Tibial artery (tissue), 4 donors: ENCODE results near the gene CFAP251.
"Not testable (repeated sequence)": the region's sequence is repeated elsewhere in the genome, so short reads cannot be mapped to it uniquely, and the experiment has no call there.

ENCODE experiments used
- DNase-seq, 2 donors: peaks; one replicate each; pipeline ENCODE4 v3.0.0-alpha.2; 2019
- H3K27ac ChIP-seq, 2 donors: fragments of 200-600 bp; sonication (generic) in 1 of 2; 1 replicate in 1 of 2; 2 replicates in 1 of 2; pipeline ENCODE4 v1.5.1; 2018 to 2019; ENCODE audit warnings: mild to moderate bottlenecking in 1 of 2
- H3K27me3 ChIP-seq, 2 donors: fragments of 200-600 bp; sonication (generic) in 1 of 2; one replicate each; pipeline versions ENCODE4 v1.5.1 to v1.6.0; 2016 to 2019
- H3K36me3 ChIP-seq, 3 donors: fragments of 200-600 bp; sonication (generic) in 2 of 3; one replicate each; pipeline ENCODE4 v1.5.1; 2016 to 2019; ENCODE audit warnings: mild to moderate bottlenecking in 2 of 3
- H3K4me1 ChIP-seq, 4 donors: fragments of 200-600 bp; sonication (generic) in 2 of 4; 1 replicate in 3 of 4; 2 replicates in 1 of 4; pipeline ENCODE4 v1.5.1; 2016 to 2019
- H3K4me3 ChIP-seq, 2 donors: fragments of 200-600 bp; sonication (generic) in 1 of 2; 1 replicate in 1 of 2; 2 replicates in 1 of 2; pipeline ENCODE4 v1.5.1; 2018 to 2019; ENCODE audit warnings: mild to moderate bottlenecking in 2 of 2
- H3K9me3 ChIP-seq, 3 donors: fragments of 200-600 bp; sonication (generic) in 1 of 3; one replicate each; pipeline ENCODE4 v1.5.1; 2016 to 2019
- intact Hi-C: fragments of 100-400 bp; cut with DNase I; formaldehyde crosslinking; loops from one replicate; pipeline ENCODE4 v1.15.0; 2023; ENCODE audit warnings: low total_unique reads
- TF ChIP-seq, protein P1 (sequence below), 2 experiments: fragments of 200-600 bp in 1 of 2; fragments of 450-650 bp in 1 of 2; IDR thresholded peaks; one replicate each; pipeline ENCODE4 v1.5.1; 2017 to 2019; ENCODE audit warnings: antibody characterized with exemption in 2 of 2, mild to moderate bottlenecking in 1 of 2, moderate library complexity in 1 of 2

CFAP251 gene

DNA sequence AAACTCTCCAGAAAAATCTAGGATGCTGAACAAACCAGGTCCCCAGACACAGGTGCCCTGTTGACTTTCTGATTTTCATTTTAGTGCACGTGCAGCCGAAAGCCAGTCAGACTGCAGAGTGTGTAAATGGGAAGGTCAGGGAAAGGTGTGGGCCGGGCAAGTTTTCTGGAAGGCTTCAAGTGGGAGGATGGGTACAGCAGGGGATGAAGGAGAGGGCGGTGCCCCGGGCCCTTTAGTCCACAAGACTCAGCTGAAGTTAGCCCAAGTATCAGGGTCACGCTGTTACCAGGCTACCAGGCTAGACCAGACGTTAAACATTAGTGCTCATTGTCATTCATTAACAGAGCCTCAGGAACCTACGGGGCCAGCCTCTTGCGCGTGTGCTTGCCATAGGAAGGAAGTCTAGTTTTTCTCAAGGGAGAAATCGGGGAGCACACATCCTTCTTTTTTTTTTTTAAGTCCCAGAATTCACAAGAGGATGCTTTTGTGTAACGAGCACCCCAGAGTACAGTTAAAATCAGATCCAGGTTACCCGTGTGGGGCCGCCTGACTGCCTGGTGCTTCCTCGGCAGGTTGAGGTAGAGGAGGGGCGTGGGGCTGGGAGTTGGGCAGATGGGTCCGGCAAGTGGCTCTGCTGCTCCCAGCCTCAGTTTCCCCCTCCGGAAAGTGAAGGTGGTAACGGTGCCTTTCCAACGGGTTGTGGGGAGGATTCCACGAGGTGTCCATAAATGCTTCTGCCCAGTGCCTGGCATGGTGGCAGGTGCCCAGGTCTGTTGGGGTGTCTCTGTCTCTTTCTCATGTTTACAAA lies 122.4 kb downstream of the CFAP251 start:
- no peak for DNase-seq
- Histone ChIP-seq H3K4me3 (no peak overlapping the region), H3K4me1 (peaks cover 0 to 1% (median under 1%) of the 10 kb centered on the region in 4 donors), H3K27me3 (no peaks in the 10 kb centered on the region), H3K9me3 (no peaks in the 10 kb centered on the region), H3K27ac (no peak overlapping the region), H3K36me3 (peaks cover 14 to 94% (median 46%) of the 10 kb centered on the region in 3 donors)
- intact Hi-C loops, result no loop called here
- TF ChIP-seq, protein P1, sequence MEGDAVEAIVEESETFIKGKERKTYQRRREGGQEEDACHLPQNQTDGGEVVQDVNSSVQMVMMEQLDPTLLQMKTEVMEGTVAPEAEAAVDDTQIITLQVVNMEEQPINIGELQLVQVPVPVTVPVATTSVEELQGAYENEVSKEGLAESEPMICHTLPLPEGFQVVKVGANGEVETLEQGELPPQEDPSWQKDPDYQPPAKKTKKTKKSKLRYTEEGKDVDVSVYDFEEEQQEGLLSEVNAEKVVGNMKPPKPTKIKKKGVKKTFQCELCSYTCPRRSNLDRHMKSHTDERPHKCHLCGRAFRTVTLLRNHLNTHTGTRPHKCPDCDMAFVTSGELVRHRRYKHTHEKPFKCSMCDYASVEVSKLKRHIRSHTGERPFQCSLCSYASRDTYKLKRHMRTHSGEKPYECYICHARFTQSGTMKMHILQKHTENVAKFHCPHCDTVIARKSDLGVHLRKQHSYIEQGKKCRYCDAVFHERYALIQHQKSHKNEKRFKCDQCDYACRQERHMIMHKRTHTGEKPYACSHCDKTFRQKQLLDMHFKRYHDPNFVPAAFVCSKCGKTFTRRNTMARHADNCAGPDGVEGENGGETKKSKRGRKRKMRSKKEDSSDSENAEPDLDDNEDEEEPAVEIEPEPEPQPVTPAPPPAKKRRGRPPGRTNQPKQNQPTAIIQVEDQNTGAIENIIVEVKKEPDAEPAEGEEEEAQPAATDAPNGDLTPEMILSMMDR (IDR thresholded peaks at IDR 0.05), result no peak

DNA sequence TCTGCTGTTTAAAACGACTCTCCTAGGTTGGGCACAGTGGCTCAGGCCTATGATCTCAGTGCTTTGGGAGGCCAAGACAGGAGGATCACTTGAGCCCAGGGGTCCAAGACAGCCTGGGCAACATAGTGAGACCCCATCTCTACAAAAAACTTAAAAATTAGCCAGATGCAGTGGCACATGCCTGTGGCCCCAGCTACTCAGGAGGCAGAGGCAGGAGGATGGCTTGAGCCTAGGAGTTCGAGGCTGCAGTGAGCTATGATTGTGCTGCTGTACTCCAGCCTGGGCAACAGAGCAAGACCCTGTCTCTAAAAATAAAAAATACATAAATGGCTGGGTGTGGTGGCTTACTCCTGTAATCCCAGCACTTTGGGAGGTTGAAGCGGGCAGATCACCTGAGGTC lies 123.1 kb downstream of the CFAP251 start:
- H3K4me1 ChIP-seq, H3K27ac ChIP-seq, H3K27me3 ChIP-seq, DNase-seq, intact Hi-C loops, H3K9me3 ChIP-seq, H3K4me3 ChIP-seq: not testable (repeated sequence)
- peaks cover 15 to 94% (median 47%) of the 10 kb centered on the region in 3 donors for H3K36me3 ChIP-seq

DNA sequence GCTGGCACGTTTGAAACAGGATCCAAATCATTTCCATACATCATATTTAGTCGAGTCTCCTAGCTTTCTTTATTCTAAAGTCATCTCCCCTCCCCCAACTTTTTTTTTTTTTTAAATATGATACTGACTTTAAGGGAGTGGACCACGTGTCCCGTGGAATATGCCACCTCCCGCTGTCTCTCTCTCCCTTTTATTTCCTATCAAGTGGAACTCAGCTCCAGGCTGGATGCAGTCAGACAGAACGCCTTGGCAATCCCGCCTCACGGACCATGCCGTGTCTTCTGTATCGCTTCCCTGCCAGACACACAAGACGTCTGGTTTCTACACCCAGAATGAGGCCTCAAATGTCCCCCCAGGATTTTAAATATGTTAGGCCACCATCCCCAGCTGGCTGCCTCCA lies 124.5 kb downstream of the CFAP251 start:
- Histone ChIP-seq H3K27me3 (no peaks in the 10 kb centered on the region), H3K4me3 (no peak overlapping the region), H3K4me1 (no peaks in the 10 kb centered on the region), H3K27ac (no peak overlapping the region), H3K9me3 (no peaks in the 10 kb centered on the region), H3K36me3 (peaks cover 16 to 93% (median 40%) of the 10 kb centered on the region in 3 donors)
- TF ChIP-seq, protein P1 (IDR thresholded peaks at IDR 0.05), result no peak
- no peak for DNase-seq
- intact Hi-C loops, result no loop called here

DNA sequence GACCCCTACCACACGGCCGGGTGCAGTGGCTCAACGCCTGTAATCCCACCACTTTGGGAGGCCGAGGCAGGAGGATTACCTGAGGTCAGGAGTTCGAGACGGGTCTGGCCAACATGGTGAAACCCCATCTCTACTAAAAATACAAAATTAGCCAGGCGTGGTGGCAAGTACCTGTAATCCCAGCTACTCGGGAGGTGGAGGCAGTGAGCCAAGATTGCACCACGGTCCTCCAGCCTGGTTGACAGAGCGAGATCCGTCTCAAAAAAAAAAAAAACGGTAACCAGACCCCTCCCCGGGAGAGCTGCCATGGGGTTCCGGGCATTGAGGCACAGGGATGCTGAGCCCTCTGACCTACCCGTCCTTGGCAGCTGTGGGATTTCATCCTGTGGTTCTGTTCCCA lies 125.1 kb downstream of the CFAP251 start:
- H3K36me3 ChIP-seq, result peaks cover 16 to 93% (median 40%) of the 10 kb centered on the region in 3 donors
- H3K27ac ChIP-seq, result no peak overlapping the region
- intact Hi-C loops, result no loop called here

DNA sequence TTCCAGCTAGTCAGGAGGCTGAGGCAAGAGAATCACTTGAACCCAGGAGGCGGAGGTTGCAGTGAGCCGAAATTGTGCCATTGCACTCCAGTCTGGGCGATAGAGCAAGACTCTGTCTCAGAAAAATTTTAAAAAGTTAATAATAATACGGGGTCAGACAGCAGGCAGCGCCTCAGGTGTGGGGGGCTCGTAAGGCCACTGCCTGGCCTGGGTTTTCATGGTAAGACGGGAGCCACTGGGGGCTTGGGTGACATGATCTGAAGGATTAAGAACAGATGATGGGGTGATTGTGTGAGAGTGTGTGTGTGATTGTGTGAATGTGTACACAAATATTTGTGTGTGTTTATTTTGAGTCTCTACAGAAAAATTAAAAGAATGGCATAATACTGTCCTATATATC lies 126.9 kb downstream of the CFAP251 start:
- TF ChIP-seq, protein P1 (IDR thresholded peaks at IDR 0.05), result no peak
- no peaks in the 10 kb centered on the region for H3K27me3 ChIP-seq
- no peaks in the 10 kb centered on the region for H3K4me1 ChIP-seq
- intact Hi-C loops, result no loop called here
- H3K4me3 ChIP-seq, result no peak overlapping the region
- no peaks in the 10 kb centered on the region for H3K9me3 ChIP-seq
- DNase-seq, result no peak
- no peak overlapping the region for H3K27ac ChIP-seq
- H3K36me3 ChIP-seq, result peaks cover 16 to 78% (median 40%) of the 10 kb centered on the region in 3 donors

More for the DNA sequence above, 125.1 kb downstream of the CFAP251 start:
- H3K9me3 ChIP-seq, result no peaks in the 10 kb centered on the region
- no peak overlapping the region for H3K4me3 ChIP-seq
- DNase-seq, result no peak
- no peaks in the 10 kb centered on the region for H3K4me1 ChIP-seq
- TF ChIP-seq, protein P1 (IDR thresholded peaks at IDR 0.05), result no peak
- no peaks in the 10 kb centered on the region for H3K27me3 ChIP-seq

DNA sequence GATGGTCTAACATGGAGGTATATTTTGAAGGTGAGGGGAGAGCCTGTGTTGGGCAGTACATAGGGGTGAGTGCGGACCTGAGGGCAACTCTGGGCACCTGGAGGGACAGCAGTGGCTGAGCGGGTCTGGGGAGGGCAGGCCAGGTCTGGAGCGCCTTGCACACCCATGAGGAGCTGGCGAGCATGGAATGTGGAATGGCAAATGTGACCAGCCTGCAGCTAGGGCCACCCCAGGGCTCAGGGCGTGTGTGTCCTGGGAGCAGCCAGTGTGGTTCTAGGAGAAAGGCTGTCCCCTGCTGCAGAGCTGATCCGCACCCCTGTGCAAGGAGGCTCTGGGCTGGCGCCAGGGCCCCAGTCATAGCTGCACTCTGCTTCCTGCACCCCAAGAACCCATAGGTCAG lies 127.8 kb downstream of the CFAP251 start:
- no peak for DNase-seq
- H3K9me3 ChIP-seq, result no peaks in the 10 kb centered on the region
- no peak overlapping the region for H3K4me3 ChIP-seq
- H3K36me3 ChIP-seq, result peaks cover 16 to 70% (median 40%) of the 10 kb centered on the region in 3 donors
- H3K4me1 ChIP-seq, result peaks cover 0 to 9% (median 6%) of the 10 kb centered on the region in 4 donors
- TF ChIP-seq, protein P1 (IDR thresholded peaks at IDR 0.05), result no peak
- H3K27me3 ChIP-seq, result no peaks in the 10 kb centered on the region
- intact Hi-C loops, result no loop called here
- H3K27ac ChIP-seq, result no peak overlapping the region
